IMR-90 (cell line): ENCODE measurements around the gene PMPCB. TPM values are rescaled to one million over a fixed set of nuclear protein-coding genes. Genes with fewer than 3 reads are reported as not detected.

Experiments used
- ATAC-seq: fragments of 200-7000 bp; cut with Tn5 transposase; 2 replicates; pipeline ENCODE4 v1.9.1; 2020; ENCODE audit warnings: low read depth, mild to moderate bottlenecking, moderate library complexity
- BruUV-seq: library from RNA; stranded (reverse); fragments of 400-500 nt; replicated peaks from 2 replicates; lab custom pipeline; 2021; lab: Mats Ljungman, UMichigan
- CTCF ChIA-PET: fragments of 300-600 bp; formaldehyde crosslinking; extraction: SDS; loops from one replicate; lab custom pipeline; 2021; ENCODE audit warnings: antibody characterized with exemption; lab: Yijun Ruan, JAX
- POLR2A ChIA-PET: fragments of 300-600 bp; sonication (Branson Sonifier 250); formaldehyde crosslinking; loops from one replicate; lab custom pipeline; 2022; ENCODE audit warnings: antibody characterized with exemption; ENCODE audit not compliant: unreplicated experiment; lab: Charles Lee
- DNase-seq: peaks from one replicate; pipeline ENCODE4 v3.0.0; 2013
- H2AFZ ChIP-seq: replicated peaks from 2 replicates; pipeline ENCODE3; 2013; ENCODE audit warnings: low read length, mild to moderate bottlenecking; ENCODE audit not compliant: poor library complexity
- H2AK5ac ChIP-seq: 2 replicates; pipeline ENCODE4 v1.6.1; 2013; ENCODE audit warnings: low read depth, low read length, inconsistent platforms
- H2AK9ac ChIP-seq: replicated peaks from 2 replicates; pipeline ENCODE3; 2013; ENCODE audit warnings: mild to moderate bottlenecking, low read depth, low read length, moderate library complexity; ENCODE audit not compliant: poor library complexity
- H2BK120ac ChIP-seq: 2 replicates; pipeline ENCODE4 v1.6.1; 2013; ENCODE audit warnings: low read depth, low read length, inconsistent platforms
- H2BK15ac ChIP-seq: 3 replicates; pipeline ENCODE4 v1.6.1; 2013; ENCODE audit warnings: low read depth, low read length, inconsistent platforms
- H2BK20ac ChIP-seq: 2 replicates; pipeline ENCODE4 v1.6.1; 2013; ENCODE audit warnings: low read depth, mild to moderate bottlenecking, inconsistent platforms, low read length, moderate library complexity
- H2BK5ac ChIP-seq: 2 replicates; pipeline ENCODE4 v1.6.1; 2013; ENCODE audit warnings: mild to moderate bottlenecking, low read depth, low read length, inconsistent platforms; ENCODE audit not compliant: poor library complexity, severe bottlenecking
- H3K14ac ChIP-seq: replicated peaks from 2 replicates; pipeline ENCODE4 v1.6.1; 2013; ENCODE audit warnings: low read depth, low read length, inconsistent platforms
- H3K18ac ChIP-seq: 2 replicates; pipeline ENCODE4 v1.6.1; 2013; ENCODE audit warnings: low read depth, low read length, control low read depth
- H3K23ac ChIP-seq: 2 replicates; pipeline ENCODE4 v1.6.1; 2013; ENCODE audit warnings: low read depth, low read length, inconsistent platforms
- H3K27ac ChIP-seq: 2 replicates; pipeline ENCODE4 v1.5.1; 2013; ENCODE audit warnings: mild to moderate bottlenecking, control low read depth, low read length; ENCODE audit not compliant: insufficient read depth
- H3K27me3 ChIP-seq: 2 replicates; pipeline ENCODE4 v1.6.1; 2013; ENCODE audit warnings: low read length; ENCODE audit not compliant: control insufficient read depth, insufficient read depth
- H3K36me3 ChIP-seq: 2 replicates; pipeline ENCODE4 v1.6.1; 2013; ENCODE audit warnings: low read length, mixed read lengths; ENCODE audit not compliant: control insufficient read depth, insufficient read depth
- H3K4ac ChIP-seq: 2 replicates; pipeline ENCODE4 v1.6.1; 2013; ENCODE audit warnings: low read depth, low read length, inconsistent platforms
- H3K4me1 ChIP-seq: 2 replicates; pipeline ENCODE4 v1.6.1; 2013; ENCODE audit warnings: low read length, mixed read lengths; ENCODE audit not compliant: control insufficient read depth, insufficient read depth
- H3K4me2 ChIP-seq: 2 replicates; pipeline ENCODE4 v1.6.1; 2013; ENCODE audit warnings: low read depth, mild to moderate bottlenecking, control low read depth, low read length, moderate library complexity
- H3K4me3 ChIP-seq: 2 replicates; pipeline ENCODE4 v1.5.1; 2013; ENCODE audit warnings: low read depth, mild to moderate bottlenecking, control low read depth, low read length, moderate library complexity; ENCODE audit not compliant: insufficient read depth
- H3K56ac ChIP-seq: 2 replicates; pipeline ENCODE4 v1.6.1; 2013; ENCODE audit warnings: low read length, inconsistent platforms; ENCODE audit not compliant: insufficient read depth; ENCODE audit errors: extremely low read depth
- H3K79me1 ChIP-seq, 2 experiments: 2 replicates each; pipeline ENCODE4 v1.6.1; 2013; ENCODE audit warnings: low read length in 2 of 2, inconsistent platforms in 1 of 2, low read depth in 1 of 2
- H3K9ac ChIP-seq: 2 replicates; pipeline ENCODE4 v1.6.1; 2013; ENCODE audit warnings: low read depth, low read length, control low read depth
- H3K9me1 ChIP-seq: 2 replicates; pipeline ENCODE4 v1.6.1; 2013; ENCODE audit warnings: low read length, inconsistent platforms; ENCODE audit not compliant: insufficient read depth
- H3K9me3 ChIP-seq: 2 replicates; pipeline ENCODE4 v1.6.1; 2013; ENCODE audit warnings: low read length; ENCODE audit not compliant: control insufficient read depth, insufficient read depth
- H4K20me1 ChIP-seq: 2 replicates; pipeline ENCODE4 v1.6.1; 2013; ENCODE audit warnings: low read length, inconsistent platforms; ENCODE audit not compliant: insufficient read depth
- H4K5ac ChIP-seq: 2 replicates; pipeline ENCODE4 v1.6.1; 2013; ENCODE audit warnings: mild to moderate bottlenecking, low read depth, low read length, control low read depth
- H4K8ac ChIP-seq, 2 experiments: 2 replicates each; pipeline ENCODE4 v1.6.1; 2013; ENCODE audit warnings: low read depth in 2 of 2, low read length in 2 of 2, control low read depth in 1 of 2, inconsistent platforms in 1 of 2
- H4K91ac ChIP-seq: 2 replicates; pipeline ENCODE4 v1.6.1; 2013; ENCODE audit warnings: low read depth, low read length, inconsistent platforms; ENCODE audit not compliant: insufficient read depth
- RAD21 ChIP-seq: IDR thresholded peaks from 2 replicates; pipeline ENCODE4 v1.6.1; 2012; ENCODE audit warnings: low read length, improper control_type of control experiment
- WGBS, 2 experiments: methylation state at CpG; one replicate each; pipeline versions ENCODE4 v1.1.5 to v1.1.7; 2013; ENCODE audit warnings: missing lambda C conversion rate in 2 of 2; ENCODE audit not compliant: insufficient read length in 1 of 2; ENCODE audit errors: extremely low coverage in 2 of 2; 5-methylcytosine and 5-hydroxymethylcytosine counted together
- dilution Hi-C: fragments of 300-500 bp; cut with HindIII; formaldehyde crosslinking; loops from one replicate; pipeline ENCODE4 v1.14.3; 2018; ENCODE audit warnings: low sequenced_read_pairs; ENCODE audit not compliant: unreplicated experiment
- in situ Hi-C: fragments of 300-500 bp; cut with MboI; formaldehyde crosslinking; loops from 3 replicates; pipeline ENCODE4 v1.14.3; 2019; ENCODE audit warnings: low sequenced_read_pairs, inconsistent platforms, mixed read lengths
- intact Hi-C: fragments of 100-400 bp; cut with micrococcal nuclease; formaldehyde crosslinking; loops from 2 replicates; pipeline ENCODE4 v1.10.0; 2022
- polyA plus RNA-seq, 3 experiments: library from polyadenylated mRNA; depleted of rRNA; stranded (reverse); fragments of >200 nt; gene quantifications; 2 replicates each; pipeline ENCODE4 v1.2.3, GENCODE V29; 2012; ENCODE audit warnings: low replicate concordance in 1 of 3
- total RNA-seq: library from RNA; depleted of rRNA; stranded (reverse); fragments of >200 nt; gene quantifications from 2 replicates; pipeline ENCODE4 v1.2.3, GENCODE V29; 2012

The PMPCB gene
- total and polyA plus RNA-seq, 2 of the 4 experiments (the other 2 are of a cell fraction) = 50.4 to 72.8 TPM

DNA sequence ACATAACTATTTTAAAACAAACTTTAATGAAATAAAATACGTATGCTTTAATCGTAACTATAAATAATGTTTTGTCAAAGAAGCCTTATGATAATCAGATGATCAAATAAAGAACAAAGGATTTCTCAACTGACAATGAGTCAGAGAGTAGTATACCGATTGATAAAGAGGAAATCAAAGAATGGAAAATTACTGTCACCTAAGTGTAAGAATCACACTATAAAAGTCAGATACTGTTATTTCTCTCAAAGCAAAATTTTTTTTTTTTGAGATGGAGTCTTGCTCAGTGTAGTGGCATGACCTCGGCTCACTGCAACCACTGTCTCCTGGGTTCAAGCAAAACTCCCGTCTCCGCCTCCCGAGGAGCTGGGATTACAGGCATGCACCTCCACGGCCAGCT, 28.5 kb downstream of the PMPCB start:
- POLR2A ChIA-PET = no interaction called here
- no peak overlapping the region for H3K23ac ChIP-seq
- H2AK5ac ChIP-seq = no peak overlapping the region
- no peak overlapping the region for H2BK15ac ChIP-seq
- H2AFZ ChIP-seq = no peak overlapping the region
- no peaks in the 10 kb centered on the region for H3K27me3 ChIP-seq
- no peaks in the 10 kb centered on the region for H3K4me1 ChIP-seq
- H4K91ac ChIP-seq = no peak overlapping the region
- H2BK120ac ChIP-seq = no peak overlapping the region
- H4K5ac ChIP-seq = no peak overlapping the region
- no peak overlapping the region for H3K4ac ChIP-seq
- H3K9ac ChIP-seq = no peak overlapping the region
- no peak overlapping the region for H3K4me3 ChIP-seq
- no peak for TF ChIP-seq RAD21
- peaks cover 31% of the 10 kb centered on the region for H3K36me3 ChIP-seq
- no peak overlapping the region for H3K27ac ChIP-seq
- no peak overlapping the region for H3K56ac ChIP-seq
- dilution Hi-C loops = no loop called here
- BruUV-seq = no TSS peak
- H3K9me3 ChIP-seq = no peaks in the 10 kb centered on the region
- intact Hi-C loops = no loop called here
- CTCF ChIA-PET = no interaction called here
- no peaks in the 10 kb centered on the region for H3K9me1 ChIP-seq
- no peak overlapping the region for H3K18ac ChIP-seq
- in situ Hi-C loops = no loop called here
- H2AK9ac ChIP-seq = no peak overlapping the region
- ATAC-seq (no peak), DNase-seq (no peak)
- H4K8ac ChIP-seq = no peak overlapping the region
- H3K79me1 ChIP-seq = peaks cover 4 to 5% of the 10 kb centered on the region in 2 experiments; a peak in 3 of 4 replicates
- H2BK5ac ChIP-seq = no peak overlapping the region
- no peak overlapping the region for H3K4me2 ChIP-seq
- H3K14ac ChIP-seq = no peak overlapping the region
- no peaks in the 10 kb centered on the region; the same call in 1 of the 2 replicates for H4K20me1 ChIP-seq
- no peak overlapping the region for H2BK20ac ChIP-seq
- 90% methylated on average over 2 of the region's 8 CpGs; no CpG with 5 or more reads in 1 of the 2 experiments for WGBS, 2 experiments
